OCI-LY1 (cell line): ENCODE measurements around the gene ZNF692.

Experiments
- H2AFZ ChIP-seq: fragments of 200-600 bp; sonication (generic), shearing (Covaris generic); 2 replicates; pipeline ENCODE4 v1.6.0; 2014; ENCODE audit warnings: antibody characterized with exemption, mild to moderate bottlenecking, low read length
- H3F3A ChIP-seq: fragments of 200-600 bp; sonication (generic), shearing (Covaris generic); 2 replicates; pipeline ENCODE4 v1.6.0; 2014; ENCODE audit warnings: mild to moderate bottlenecking, antibody characterized with exemption, low read length, moderate library complexity; ENCODE audit not compliant: insufficient read depth
- H3K27ac ChIP-seq: fragments of 200-600 bp; sonication (generic); 2 replicates; pipeline ENCODE4 v1.5.1; 2014; ENCODE audit warnings: low read length, mixed run types, mild to moderate bottlenecking, low read depth; ENCODE audit not compliant: poor library complexity, severe bottlenecking
- H3K27me3 ChIP-seq: fragments of 200-600 bp; sonication (generic); 2 replicates; pipeline ENCODE4 v1.6.0; 2014; ENCODE audit warnings: antibody characterized with exemption, mild to moderate bottlenecking, low read length, moderate library complexity; ENCODE audit not compliant: insufficient read depth
- H3K36me3 ChIP-seq: fragments of 200-600 bp; sonication (generic); 2 replicates; pipeline ENCODE4 v1.6.1; 2014; ENCODE audit warnings: mild to moderate bottlenecking, antibody characterized with exemption, low read length, moderate library complexity, mixed read lengths; ENCODE audit not compliant: insufficient read depth
- H3K4me1 ChIP-seq: fragments of 200-600 bp; sonication (generic); 2 replicates; pipeline ENCODE4 v1.5.1; 2014; ENCODE audit warnings: mild to moderate bottlenecking, low read length, moderate library complexity; ENCODE audit not compliant: insufficient read depth, severe bottlenecking
- H3K4me2 ChIP-seq: fragments of 200-600 bp; sonication (generic), shearing (Covaris generic); 2 replicates; pipeline ENCODE4 v1.6.1; 2014; ENCODE audit warnings: low read length
- H3K4me3 ChIP-seq: fragments of 200-600 bp; sonication (generic); 2 replicates; pipeline ENCODE4 v1.5.1; 2014; ENCODE audit warnings: low read length, low read depth, mild to moderate bottlenecking, mixed read lengths; ENCODE audit not compliant: poor library complexity, severe bottlenecking
- H3K79me2 ChIP-seq: fragments of 200-600 bp; shearing (Covaris generic); 2 replicates; pipeline ENCODE4 v1.6.1; 2016; ENCODE audit warnings: mixed run types, low read length, mixed read lengths; ENCODE audit not compliant: insufficient read depth
- H3K9ac ChIP-seq: fragments of 200-600 bp; sonication (generic), shearing (Covaris generic); 2 replicates; pipeline ENCODE4 v1.6.1; 2014; ENCODE audit warnings: mild to moderate bottlenecking, low read length, mixed read lengths
- H3K9me2 ChIP-seq: fragments of 200-600 bp; sonication (generic), shearing (Covaris generic); 2 replicates; pipeline ENCODE4 v1.6.1; 2014; ENCODE audit warnings: low read depth, mild to moderate bottlenecking, low read length, mixed read lengths
- H3K9me3 ChIP-seq: fragments of 200-600 bp; shearing (Covaris generic); 2 replicates; pipeline ENCODE4 v1.6.1; 2014; ENCODE audit warnings: low read length, mixed read lengths
- H4K20me1 ChIP-seq: fragments of 200-600 bp; sonication (generic), shearing (Covaris generic); 2 replicates; pipeline ENCODE4 v1.6.0; 2016; ENCODE audit warnings: mild to moderate bottlenecking, low read length; ENCODE audit not compliant: insufficient read depth
- CTCF ChIP-seq: fragments of 200-600 bp; sonication (generic), shearing (Covaris generic); IDR thresholded peaks from 2 replicates; pipeline ENCODE4 v1.5.1; 2017; ENCODE audit warnings: mild to moderate bottlenecking, antibody characterized with exemption, low read length, moderate library complexity, mixed read lengths
- EZH2 ChIP-seq: fragments of 200-600 bp; sonication (generic), shearing (Covaris generic); IDR thresholded peaks from 2 replicates; pipeline ENCODE4 v1.8.0; 2017; ENCODE audit warnings: borderline replicate concordance, mixed run types, mild to moderate bottlenecking, antibody characterized with exemption, low read length, moderate library complexity, mixed read lengths

ZNF692 gene

GRCh38 chr1:248901578-248901977 lies 42.7 kb upstream of the ZNF692 start:
- no peaks in the 10 kb centered on the region for H3F3A ChIP-seq
- no peaks in the 10 kb centered on the region for H3K79me2 ChIP-seq
- H3K4me3 ChIP-seq = no peak overlapping the region
- H3K9me3 ChIP-seq = no peaks in the 10 kb centered on the region
- H4K20me1 ChIP-seq = no peaks in the 10 kb centered on the region
- no peak overlapping the region for H2AFZ ChIP-seq
- H3K4me1 ChIP-seq = peaks cover 8% of the 10 kb centered on the region
- H3K27me3 ChIP-seq = peaks cover 5% of the 10 kb centered on the region; the same call in 1 of the 2 replicates
- no peak overlapping the region for H3K9ac ChIP-seq
- H3K36me3 ChIP-seq = no peaks in the 10 kb centered on the region
- H3K27ac ChIP-seq = no peak overlapping the region
- H3K9me2 ChIP-seq = no peaks in the 10 kb centered on the region
- no peak overlapping the region for H3K4me2 ChIP-seq
- TF ChIP-seq CTCF (no peak), EZH2 (no peak)

GRCh38 chr1:248900637-248901036 lies 41.8 kb upstream of the ZNF692 start:
- H3K79me2 ChIP-seq = no peaks in the 10 kb centered on the region
- H3K4me3 ChIP-seq = no peak overlapping the region
- H3K36me3 ChIP-seq = no peaks in the 10 kb centered on the region
- no peak overlapping the region for H3K4me2 ChIP-seq
- H3K27me3 ChIP-seq = peaks cover 5% of the 10 kb centered on the region; the same call in 1 of the 2 replicates
- H3K27ac ChIP-seq = no peak overlapping the region
- H4K20me1 ChIP-seq = no peaks in the 10 kb centered on the region
- TF ChIP-seq EZH2 = no peak
- TF ChIP-seq CTCF = no peak
- H3K9me3 ChIP-seq = no peaks in the 10 kb centered on the region
- peaks cover 5% of the 10 kb centered on the region for H3K4me1 ChIP-seq
- no peaks in the 10 kb centered on the region for H3F3A ChIP-seq
- H3K9ac ChIP-seq = no peak overlapping the region
- H2AFZ ChIP-seq = no peak overlapping the region
- no peaks in the 10 kb centered on the region for H3K9me2 ChIP-seq

- no peaks in the 10 kb centered on the region for H3K9me3 ChIP-seq
- H3K27ac ChIP-seq = no peak overlapping the region
- H3K9me2 ChIP-seq = no peaks in the 10 kb centered on the region
- no peaks in the 10 kb centered on the region for H3K79me2 ChIP-seq
- no peaks in the 10 kb centered on the region for H3K36me3 ChIP-seq
- no peak overlapping the region for H3K4me2 ChIP-seq
- no peak overlapping the region for H3K9ac ChIP-seq
- no peaks in the 10 kb centered on the region for H3F3A ChIP-seq
- no peak overlapping the region for H3K4me3 ChIP-seq
- no peaks in the 10 kb centered on the region for H3K4me1 ChIP-seq
- peaks cover 5% of the 10 kb centered on the region; the same call in 1 of the 2 replicates for H3K27me3 ChIP-seq
- no peak for TF ChIP-seq EZH2
- TF ChIP-seq CTCF = no peak
- H2AFZ ChIP-seq = no peak overlapping the region
- H4K20me1 ChIP-seq = no peaks in the 10 kb centered on the region
Measured at GRCh38 chr1:248897412-248898337, 38.8 kb upstream of the ZNF692 start.
